Esophagus muscularis mucosa (tissue), 4 donors: ENCODE data around the gene KTN1. TPM values are rescaled to one million over a fixed set of nuclear protein-coding genes. Genes with fewer than 3 reads are reported as not detected.

ENCODE experiments used
- DNase-seq: peaks from one replicate; pipeline ENCODE4 v3.0.0-alpha.2; 2017; ENCODE audit errors: extremely low spot score
- H3K27ac ChIP-seq, 4 donors: fragments of 200-600 bp; sonication (generic); replicated peaks in 1 of 4; 1 replicate in 3 of 4; 2 replicates in 1 of 4; pipeline ENCODE4 v1.5.1; 2016 to 2019; ENCODE audit warnings: mild to moderate bottlenecking in 1 of 4
- H3K27me3 ChIP-seq, 4 donors: fragments of 200-600 bp; sonication (generic); one replicate each; pipeline versions ENCODE4 v1.5.1 to v1.6.0; 2016 to 2019
- H3K36me3 ChIP-seq, 4 donors: fragments of 200-600 bp; sonication (generic); one replicate each; pipeline ENCODE4 v1.5.1; 2016 to 2019
- H3K4me1 ChIP-seq, 4 donors: fragments of 200-600 bp; sonication (generic); one replicate each; pipeline ENCODE4 v1.5.1; 2016 to 2019
- H3K4me3 ChIP-seq, 4 donors: fragments of 200-600 bp; sonication (generic); 1 replicate in 2 of 4; 2 replicates in 2 of 4; pipeline ENCODE4 v1.5.1; 2016 to 2019; ENCODE audit warnings: mild to moderate bottlenecking in 4 of 4, moderate library complexity in 1 of 4
- H3K9me3 ChIP-seq, 4 donors: fragments of 200-600 bp; sonication (generic); 1 replicate in 3 of 4; 2 replicates in 1 of 4; pipeline ENCODE4 v1.5.1; 2016 to 2019
- CTCF ChIP-seq, 3 experiments: fragments of 200-600 bp in 2 of 3; fragments of 450-650 bp in 1 of 3; sonication (generic) in 2 of 3; IDR thresholded peaks; one replicate each; pipeline ENCODE4 v1.5.1; 2017 to 2019; ENCODE audit warnings: antibody characterized with exemption in 3 of 3, mild to moderate bottlenecking in 2 of 3, moderate library complexity in 1 of 3
- EP300 ChIP-seq: sonication (generic); formaldehyde crosslinking; IDR thresholded peaks from one replicate; pipeline ENCODE4 v1.6.1; 2017; ENCODE audit warnings: antibody characterized with exemption
- POLR2A ChIP-seq: fragments of 450-650 bp; IDR thresholded peaks from one replicate; pipeline ENCODE4 v1.6.1; 2017; ENCODE audit warnings: antibody characterized with exemption, moderate library complexity, mild to moderate bottlenecking, low read depth
- POLR2AphosphoS5 ChIP-seq, 2 donors: sonication (generic); formaldehyde crosslinking; IDR thresholded peaks; one replicate each; pipeline ENCODE4 v1.6.1; 2017; ENCODE audit warnings: antibody characterized with exemption in 2 of 2
- WGBS: methylation state at CpG from one replicate; pipeline ENCODE4 v1.1.5; 2018; 5-methylcytosine and 5-hydroxymethylcytosine counted together
- intact Hi-C: fragments of 100-400 bp; cut with DNase I; formaldehyde crosslinking; loops from one replicate; pipeline ENCODE4 v1.15.1; 2023
- total RNA-seq, 4 donors: library from RNA; depleted of rRNA; stranded (reverse); fragments of >200 nt; gene quantifications; one replicate each; pipeline versions ENCODE4 v1.1.0 to v1.2.1, GENCODE V29; 2016

KTN1 gene
- total RNA-seq, 4 donors from 2014 or later: 137 to 151 (median 146) TPM

GRCh38 chr14:55540847-55541773 is 38.9 kb upstream of the KTN1 start:
- peaks cover 0 to 9% (median 2%) of the 10 kb centered on the region in 4 donors for H3K9me3 ChIP-seq
- no peaks in the 10 kb centered on the region for H3K4me1 ChIP-seq
- DNase-seq: no peak
- no peak overlapping the region for H3K27ac ChIP-seq
- H3K27me3 ChIP-seq: no peaks in the 10 kb centered on the region
- intact Hi-C loops: no loop called here
- TF ChIP-seq CTCF (IDR thresholded peaks at IDR 0.05) (no peak), POLR2A (no peak), EP300 (no peak), POLR2AphosphoS5 (IDR thresholded peaks at IDR 0.05) (no peak)
- WGBS: 91% methylated on average over 5 of the region's 5 CpGs
- H3K36me3 ChIP-seq: no peaks in the 10 kb centered on the region
- no peak overlapping the region for H3K4me3 ChIP-seq

- H3K27me3 ChIP-seq: no peaks in the 10 kb centered on the region
- intact Hi-C loops: no loop called here
- no peak overlapping the region for H3K4me3 ChIP-seq
- no peak overlapping the region for H3K27ac ChIP-seq
- H3K9me3 ChIP-seq: no peaks in the 10 kb centered on the region
- 84% methylated on average over 1 of the region's 1 CpG for WGBS
- no peak for DNase-seq
- no peak for TF ChIP-seq POLR2AphosphoS5 (IDR thresholded peaks at IDR 0.05)
- no peak for TF ChIP-seq CTCF (IDR thresholded peaks at IDR 0.05)
- no peak for TF ChIP-seq EP300
- no peak for TF ChIP-seq POLR2A
- H3K36me3 ChIP-seq: no peaks in the 10 kb centered on the region
- H3K4me1 ChIP-seq: no peaks in the 10 kb centered on the region
Measured at GRCh38 chr14:55545779-55546178, 34.2 kb upstream of the KTN1 start.

GRCh38 chr14:55546212-55546874 is 33.7 kb upstream of the KTN1 start:
- H3K9me3 ChIP-seq: no peaks in the 10 kb centered on the region
- H3K4me3 ChIP-seq: no peak overlapping the region
- DNase-seq: no peak
- H3K27ac ChIP-seq: no peak overlapping the region
- H3K27me3 ChIP-seq: no peaks in the 10 kb centered on the region
- H3K36me3 ChIP-seq: no peaks in the 10 kb centered on the region
- WGBS: 98% methylated on average over 3 of the region's 3 CpGs
- TF ChIP-seq POLR2A: no peak
- TF ChIP-seq EP300: no peak
- TF ChIP-seq POLR2AphosphoS5 (IDR thresholded peaks at IDR 0.05): no peak
- intact Hi-C loops: no loop called here
- no peaks in the 10 kb centered on the region for H3K4me1 ChIP-seq

- 96% methylated on average over 3 of the region's 3 CpGs for WGBS
Measured at GRCh38 chr14:55547650-55548315, 32.2 kb upstream of the KTN1 start.

More at GRCh38 chr14:55547650-55548315, 32.2 kb upstream of the KTN1 start:
- Histone ChIP-seq H3K4me3 (no peak overlapping the region), H3K27ac (no peak overlapping the region), H3K36me3 (no peaks in the 10 kb centered on the region), H3K27me3 (no peaks in the 10 kb centered on the region), H3K9me3 (no peaks in the 10 kb centered on the region), H3K4me1 (no peaks in the 10 kb centered on the region)
- intact Hi-C loops: no loop called here
- TF ChIP-seq POLR2AphosphoS5 (IDR thresholded peaks at IDR 0.05) (no peak), CTCF (IDR thresholded peaks at IDR 0.05) (no peak), POLR2A (no peak), EP300 (no peak)
- no peak for DNase-seq
